HepG2 (cell line): ENCODE measurements around the gene FBRSL1. TPM values are rescaled to one million over a fixed set of nuclear protein-coding genes. Genes with fewer than 3 reads are reported as not detected.

Experiments
- DNMT1 ChIP-seq: sonication (generic); formaldehyde crosslinking; IDR thresholded peaks from 2 replicates; pipeline ENCODE4 v1.5.1; 2020; ENCODE audit warnings: mild to moderate bottlenecking, missing genetic modification reagents
- ETV6 ChIP-seq: sonication (generic); formaldehyde crosslinking; conservative IDR thresholded peaks from 2 replicates; pipeline ENCODE4 v1.4.0; 2020; ENCODE audit warnings: missing genetic modification reagents
- GLI4 ChIP-seq: sonication (generic); formaldehyde crosslinking; IDR thresholded peaks from 2 replicates; pipeline ENCODE4 v1.5.1; 2020; ENCODE audit warnings: missing genetic modification reagents, mild to moderate bottlenecking, moderate library complexity, borderline replicate concordance
- TSC22D2 ChIP-seq: sonication (generic); formaldehyde crosslinking; IDR thresholded peaks from 2 replicates; pipeline ENCODE4 v1.5.1; 2020; ENCODE audit warnings: missing genetic modification reagents, mild to moderate bottlenecking, borderline replicate concordance
- ZMYM4 ChIP-seq: sonication (generic); formaldehyde crosslinking; IDR thresholded peaks from 2 replicates; pipeline ENCODE4 v1.8.1; 2023; ENCODE audit warnings: mild to moderate bottlenecking, missing genetic modification reagents
- ZNF234 ChIP-seq: sonication (generic); formaldehyde crosslinking; conservative IDR thresholded peaks from 2 replicates; pipeline ENCODE4 v1.5.1; 2020; ENCODE audit warnings: mild to moderate bottlenecking, missing genetic modification reagents
- ZNF430 ChIP-seq: sonication (generic); formaldehyde crosslinking; IDR thresholded peaks from 2 replicates; pipeline ENCODE4 v1.9.0; 2021; ENCODE audit warnings: mild to moderate bottlenecking, missing genetic modification reagents
- ZSCAN12 ChIP-seq: sonication (generic); formaldehyde crosslinking; IDR thresholded peaks from 2 replicates; pipeline ENCODE4 v1.9.0; 2021; ENCODE audit warnings: mild to moderate bottlenecking, missing genetic modification reagents
- polyA plus RNA-seq, 8 experiments: library from polyadenylated mRNA; depleted of rRNA in 3 of 8; stranded (reverse) in 7 of 8; unstranded in 1 of 8; fragments of >200 nt; fragmentation: Illumina TruSeq in 4 of 8; extraction: Trizol in 4 of 8; gene quantifications; 2 replicates each; pipeline versions ENCODE4 v1.2.1 to v1.2.3, GENCODE V29; 2011 to 2016; ENCODE audit warnings: low read depth in 4 of 8, missing spikeins in 1 of 8, mixed read lengths in 1 of 8; ENCODE audit not compliant: insufficient read depth in 1 of 8
- total RNA-seq, 5 experiments: library from RNA; depleted of rRNA; stranded (reverse); fragments of >200 nt; fragmentation: Illumina TruSeq; extraction: Trizol; gene quantifications; 2 replicates each; pipeline ENCODE4 v1.2.3, GENCODE V29; 2016; ENCODE audit warnings: low read depth in 1 of 5
- TF ChIP-seq, protein P1 (sequence below): sonication (generic); formaldehyde crosslinking; IDR thresholded peaks from 2 replicates; pipeline ENCODE4 v1.9.0; 2021; ENCODE audit warnings: missing genetic modification reagents, borderline replicate concordance
- TF ChIP-seq, protein P2 (sequence below), 2 experiments: fragments of 450-650 bp in 1 of 2; sonication (generic) in 1 of 2; formaldehyde crosslinking in 1 of 2; IDR thresholded peaks; 2 replicates each; pipeline versions ENCODE4 v1.6.1 to v1.8.0; 2016 to 2022; ENCODE audit warnings: antibody characterized with exemption in 1 of 2, mild to moderate bottlenecking in 1 of 2, missing genetic modification reagents in 1 of 2
- TF ChIP-seq, protein P3 (sequence below): sonication (generic); formaldehyde crosslinking; IDR thresholded peaks from 2 replicates; pipeline ENCODE4 v1.5.0; 2020; ENCODE audit warnings: mild to moderate bottlenecking, missing genetic modification reagents, moderate library complexity
- TF ChIP-seq, protein P4 (sequence below): sonication (generic); formaldehyde crosslinking; IDR thresholded peaks from 2 replicates; pipeline ENCODE4 v1.9.0; 2022; ENCODE audit warnings: missing genetic modification reagents, mild to moderate bottlenecking, borderline replicate concordance

The FBRSL1 gene
- total and polyA plus RNA-seq, 2 of the 13 experiments (the other 11 are each of a cell fraction or from before 2014, with no cell fraction given), result 3.6 to 7.9 TPM

DNA sequence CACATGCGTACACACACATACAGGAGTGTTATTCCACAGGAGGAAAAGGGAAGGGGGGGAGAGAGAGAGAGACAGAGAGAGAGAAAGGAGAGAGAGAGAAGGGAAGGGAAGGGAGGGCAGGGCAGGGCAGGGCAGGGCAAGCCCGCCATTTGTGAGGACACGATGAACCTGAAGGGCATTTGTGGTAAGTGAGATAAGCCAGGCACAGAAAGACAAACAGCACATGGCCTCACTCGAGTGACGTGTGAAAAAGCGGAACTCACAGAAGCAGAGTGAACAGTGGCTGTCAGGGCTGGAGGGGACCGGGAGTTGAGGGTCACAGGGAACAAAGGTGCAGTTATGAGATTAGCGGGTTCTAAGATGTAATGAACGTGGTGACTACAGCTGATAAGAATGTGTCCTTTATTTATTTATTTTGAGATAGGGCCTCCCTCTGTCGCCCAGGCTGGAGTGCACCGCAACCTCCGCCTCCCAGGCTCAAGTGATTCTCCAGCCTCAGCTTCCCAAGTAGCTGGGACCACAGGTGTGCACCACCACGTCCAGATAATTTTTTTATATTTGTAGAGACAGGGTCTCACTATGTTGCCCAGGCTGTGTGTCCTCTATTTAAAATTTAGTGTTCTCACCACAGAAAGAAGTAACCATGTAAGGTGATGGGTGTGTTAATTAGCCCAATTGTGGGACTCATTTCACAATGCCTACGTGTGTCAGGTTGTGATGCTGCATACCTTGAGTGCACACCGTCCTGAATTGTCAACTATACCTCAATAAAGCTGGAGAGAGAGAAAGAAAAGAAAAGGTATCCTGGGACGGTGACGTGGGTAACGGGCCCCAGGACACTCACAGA lies 18.7 kb upstream of the FBRSL1 start (continued):
- TF ChIP-seq, protein P1, sequence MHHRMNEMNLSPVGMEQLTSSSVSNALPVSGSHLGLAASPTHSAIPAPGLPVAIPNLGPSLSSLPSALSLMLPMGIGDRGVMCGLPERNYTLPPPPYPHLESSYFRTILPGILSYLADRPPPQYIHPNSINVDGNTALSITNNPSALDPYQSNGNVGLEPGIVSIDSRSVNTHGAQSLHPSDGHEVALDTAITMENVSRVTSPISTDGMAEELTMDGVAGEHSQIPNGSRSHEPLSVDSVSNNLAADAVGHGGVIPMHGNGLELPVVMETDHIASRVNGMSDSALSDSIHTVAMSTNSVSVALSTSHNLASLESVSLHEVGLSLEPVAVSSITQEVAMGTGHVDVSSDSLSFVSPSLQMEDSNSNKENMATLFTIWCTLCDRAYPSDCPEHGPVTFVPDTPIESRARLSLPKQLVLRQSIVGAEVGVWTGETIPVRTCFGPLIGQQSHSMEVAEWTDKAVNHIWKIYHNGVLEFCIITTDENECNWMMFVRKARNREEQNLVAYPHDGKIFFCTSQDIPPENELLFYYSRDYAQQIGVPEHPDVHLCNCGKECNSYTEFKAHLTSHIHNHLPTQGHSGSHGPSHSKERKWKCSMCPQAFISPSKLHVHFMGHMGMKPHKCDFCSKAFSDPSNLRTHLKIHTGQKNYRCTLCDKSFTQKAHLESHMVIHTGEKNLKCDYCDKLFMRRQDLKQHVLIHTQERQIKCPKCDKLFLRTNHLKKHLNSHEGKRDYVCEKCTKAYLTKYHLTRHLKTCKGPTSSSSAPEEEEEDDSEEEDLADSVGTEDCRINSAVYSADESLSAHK, result no peak
- TF ChIP-seq ZMYM4 (CRISPR knock-in tag), result peak; percentile 20; the same call in 1 of the 2 replicates
- TF ChIP-seq ETV6, result no peak
- TF ChIP-seq, protein P2, sequence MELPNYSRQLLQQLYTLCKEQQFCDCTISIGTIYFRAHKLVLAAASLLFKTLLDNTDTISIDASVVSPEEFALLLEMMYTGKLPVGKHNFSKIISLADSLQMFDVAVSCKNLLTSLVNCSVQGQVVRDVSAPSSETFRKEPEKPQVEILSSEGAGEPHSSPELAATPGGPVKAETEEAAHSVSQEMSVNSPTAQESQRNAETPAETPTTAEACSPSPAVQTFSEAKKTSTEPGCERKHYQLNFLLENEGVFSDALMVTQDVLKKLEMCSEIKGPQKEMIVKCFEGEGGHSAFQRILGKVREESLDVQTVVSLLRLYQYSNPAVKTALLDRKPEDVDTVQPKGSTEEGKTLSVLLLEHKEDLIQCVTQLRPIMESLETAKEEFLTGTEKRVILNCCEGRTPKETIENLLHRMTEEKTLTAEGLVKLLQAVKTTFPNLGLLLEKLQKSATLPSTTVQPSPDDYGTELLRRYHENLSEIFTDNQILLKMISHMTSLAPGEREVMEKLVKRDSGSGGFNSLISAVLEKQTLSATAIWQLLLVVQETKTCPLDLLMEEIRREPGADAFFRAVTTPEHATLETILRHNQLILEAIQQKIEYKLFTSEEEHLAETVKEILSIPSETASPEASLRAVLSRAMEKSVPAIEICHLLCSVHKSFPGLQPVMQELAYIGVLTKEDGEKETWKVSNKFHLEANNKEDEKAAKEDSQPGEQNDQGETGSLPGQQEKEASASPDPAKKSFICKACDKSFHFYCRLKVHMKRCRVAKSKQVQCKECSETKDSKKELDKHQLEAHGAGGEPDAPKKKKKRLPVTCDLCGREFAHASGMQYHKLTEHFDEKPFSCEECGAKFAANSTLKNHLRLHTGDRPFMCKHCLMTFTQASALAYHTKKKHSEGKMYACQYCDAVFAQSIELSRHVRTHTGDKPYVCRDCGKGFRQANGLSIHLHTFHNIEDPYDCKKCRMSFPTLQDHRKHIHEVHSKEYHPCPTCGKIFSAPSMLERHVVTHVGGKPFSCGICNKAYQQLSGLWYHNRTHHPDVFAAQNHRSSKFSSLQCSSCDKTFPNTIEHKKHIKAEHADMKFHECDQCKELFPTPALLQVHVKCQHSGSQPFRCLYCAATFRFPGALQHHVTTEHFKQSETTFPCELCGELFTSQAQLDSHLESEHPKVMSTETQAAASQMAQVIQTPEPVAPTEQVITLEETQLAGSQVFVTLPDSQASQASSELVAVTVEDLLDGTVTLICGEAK (IDR thresholded peaks at IDR 0.05), result no peak
- TF ChIP-seq, protein P2 (CRISPR knock-in tag; IDR thresholded peaks at IDR 0.05), result peak; percentile 59; the same call in 1 of the 2 replicates
- no peak for TF ChIP-seq DNMT1
- no peak for TF ChIP-seq ZSCAN12
- TF ChIP-seq ZNF234, result no peak
- TF ChIP-seq, protein P3, sequence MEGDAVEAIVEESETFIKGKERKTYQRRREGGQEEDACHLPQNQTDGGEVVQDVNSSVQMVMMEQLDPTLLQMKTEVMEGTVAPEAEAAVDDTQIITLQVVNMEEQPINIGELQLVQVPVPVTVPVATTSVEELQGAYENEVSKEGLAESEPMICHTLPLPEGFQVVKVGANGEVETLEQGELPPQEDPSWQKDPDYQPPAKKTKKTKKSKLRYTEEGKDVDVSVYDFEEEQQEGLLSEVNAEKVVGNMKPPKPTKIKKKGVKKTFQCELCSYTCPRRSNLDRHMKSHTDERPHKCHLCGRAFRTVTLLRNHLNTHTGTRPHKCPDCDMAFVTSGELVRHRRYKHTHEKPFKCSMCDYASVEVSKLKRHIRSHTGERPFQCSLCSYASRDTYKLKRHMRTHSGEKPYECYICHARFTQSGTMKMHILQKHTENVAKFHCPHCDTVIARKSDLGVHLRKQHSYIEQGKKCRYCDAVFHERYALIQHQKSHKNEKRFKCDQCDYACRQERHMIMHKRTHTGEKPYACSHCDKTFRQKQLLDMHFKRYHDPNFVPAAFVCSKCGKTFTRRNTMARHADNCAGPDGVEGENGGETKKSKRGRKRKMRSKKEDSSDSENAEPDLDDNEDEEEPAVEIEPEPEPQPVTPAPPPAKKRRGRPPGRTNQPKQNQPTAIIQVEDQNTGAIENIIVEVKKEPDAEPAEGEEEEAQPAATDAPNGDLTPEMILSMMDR (CRISPR knock-in tag), result no peak; the same call in 1 of the 2 replicates
- TF ChIP-seq GLI4 (CRISPR knock-in tag), result no peak
- TF ChIP-seq ZNF430, result peak; percentile 49; the same call in 1 of the 2 replicates
- TF ChIP-seq, protein P4, sequence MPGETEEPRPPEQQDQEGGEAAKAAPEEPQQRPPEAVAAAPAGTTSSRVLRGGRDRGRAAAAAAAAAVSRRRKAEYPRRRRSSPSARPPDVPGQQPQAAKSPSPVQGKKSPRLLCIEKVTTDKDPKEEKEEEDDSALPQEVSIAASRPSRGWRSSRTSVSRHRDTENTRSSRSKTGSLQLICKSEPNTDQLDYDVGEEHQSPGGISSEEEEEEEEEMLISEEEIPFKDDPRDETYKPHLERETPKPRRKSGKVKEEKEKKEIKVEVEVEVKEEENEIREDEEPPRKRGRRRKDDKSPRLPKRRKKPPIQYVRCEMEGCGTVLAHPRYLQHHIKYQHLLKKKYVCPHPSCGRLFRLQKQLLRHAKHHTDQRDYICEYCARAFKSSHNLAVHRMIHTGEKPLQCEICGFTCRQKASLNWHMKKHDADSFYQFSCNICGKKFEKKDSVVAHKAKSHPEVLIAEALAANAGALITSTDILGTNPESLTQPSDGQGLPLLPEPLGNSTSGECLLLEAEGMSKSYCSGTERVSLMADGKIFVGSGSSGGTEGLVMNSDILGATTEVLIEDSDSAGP (CRISPR knock-in tag), result peak; percentile 75
- TF ChIP-seq TSC22D2 (CRISPR knock-in tag), result no peak
